Transverse colon (tissue), 3 donors: ENCODE data around the gene ACTA2.

Experiments
- CTCF ChIP-seq, 5 experiments: fragments of 200-600 bp in 3 of 5; fragments of 450-650 bp in 2 of 5; sonication (generic) in 3 of 5; IDR thresholded peaks; 1 replicate in 2 of 5; 2 replicates in 3 of 5; pipeline ENCODE4 v1.5.1; 2016 to 2017; ENCODE audit warnings: antibody characterized with exemption in 5 of 5, inconsistent platforms in 3 of 5, mild to moderate bottlenecking in 2 of 5, moderate library complexity in 1 of 5
- POLR2A ChIP-seq: fragments of 450-650 bp; IDR thresholded peaks from one replicate; pipeline ENCODE4 v1.6.1; 2016; ENCODE audit warnings: antibody characterized with exemption, mild to moderate bottlenecking, moderate library complexity

GRCh38 chr10:88922041-88922440 is 30.5 kb downstream of the ACTA2 start:
- TF ChIP-seq CTCF (IDR thresholded peaks at IDR 0.05) (no peak), POLR2A (no peak)
